HG03135 (cell line): ENCODE results near the gene PMM1.

Experiments
- ATAC-seq: cut with Tn5 transposase; IDR thresholded peaks from one replicate; pipeline ENCODE4 v1.9.1; 2021; ENCODE audit warnings: mild to moderate bottlenecking, moderate library complexity; ENCODE audit not compliant: unreplicated experiment

The PMM1 gene

GRCh38 chr22:41539146-41540005, 50.3 kb downstream of the PMM1 start:
- ATAC-seq, result no peak

GRCh38 chr22:41538583-41538982, 51.1 kb downstream of the PMM1 start:
- no peak for ATAC-seq

- ATAC-seq, result no peak
These were observed 52.4 kb downstream of the PMM1 start for GRCh38 chr22:41537203-41537602.

- no peak for ATAC-seq
These were observed 54.4 kb downstream of the PMM1 start for GRCh38 chr22:41535244-41535643.

GRCh38 chr22:41534219-41534618, 55.4 kb downstream of the PMM1 start:
- ATAC-seq, result no peak

GRCh38 chr22:41532908-41533825, 56.5 kb downstream of the PMM1 start:
- ATAC-seq, result no peak

- no peak for ATAC-seq
These were observed 57.7 kb downstream of the PMM1 start for GRCh38 chr22:41531715-41532477.

GRCh38 chr22:41530890-41531714, 58.5 kb downstream of the PMM1 start:
- ATAC-seq, result no peak

- no peak for ATAC-seq
These were observed 60.6 kb downstream of the PMM1 start for GRCh38 chr22:41528938-41529561.

GRCh38 chr22:41528132-41528766, 61.4 kb downstream of the PMM1 start:
- ATAC-seq, result no peak
